Aorta (tissue), 5 donors: ENCODE measurements around the gene ABI1. TPM values are rescaled to one million over a fixed set of nuclear protein-coding genes. Genes with fewer than 3 reads are reported as not detected.
"Not testable (repeated sequence)": the region's sequence is repeated elsewhere in the genome, so short reads cannot be mapped to it uniquely, and the experiment has no call there.

ENCODE experiments used
- ATAC-seq: fragments of 200-7000 bp; cut with Tn5 transposase; one replicate; pipeline ENCODE4 v1.9.1; 2022; ENCODE audit warnings: moderate library complexity; ENCODE audit not compliant: low FRiP score
- DNase-seq, 2 donors: peaks; one replicate each; pipeline ENCODE4 v3.0.0-alpha.2; 2020
- H3K27ac ChIP-seq, 2 donors: one replicate each; pipeline ENCODE4 v1.5.1; 2013; ENCODE audit warnings: low read length in 2 of 2, mild to moderate bottlenecking in 2 of 2, moderate library complexity in 2 of 2, control low read depth in 1 of 2, inconsistent platforms in 1 of 2, low read depth in 1 of 2
- H3K27me3 ChIP-seq, 2 donors: one replicate each; pipeline ENCODE4 v1.6.1; 2013; ENCODE audit warnings: control low read depth in 1 of 2, low read length in 1 of 2, mild to moderate bottlenecking in 1 of 2, moderate library complexity in 1 of 2; ENCODE audit not compliant: insufficient read depth in 2 of 2, control insufficient read depth in 1 of 2
- H3K36me3 ChIP-seq, 2 donors: one replicate each; pipeline ENCODE4 v1.6.1; 2013; ENCODE audit warnings: control low read depth in 1 of 2, low read length in 1 of 2, mild to moderate bottlenecking in 1 of 2; ENCODE audit not compliant: insufficient read depth in 2 of 2, control insufficient read depth in 1 of 2
- H3K4me1 ChIP-seq, 2 donors: one replicate each; pipeline ENCODE4 v1.6.1; 2013; ENCODE audit warnings: low read length in 2 of 2, control low read depth in 1 of 2, mild to moderate bottlenecking in 1 of 2, moderate library complexity in 1 of 2; ENCODE audit not compliant: insufficient read depth in 2 of 2, control insufficient read depth in 1 of 2
- H3K4me3 ChIP-seq, 2 donors: one replicate each; pipeline ENCODE4 v1.5.1; 2013; ENCODE audit warnings: low read length in 2 of 2, control low read depth in 1 of 2, mild to moderate bottlenecking in 1 of 2
- H3K9me3 ChIP-seq: one replicate; pipeline ENCODE4 v1.6.1; 2013; ENCODE audit warnings: mild to moderate bottlenecking, low read length; ENCODE audit not compliant: control insufficient read depth
- WGBS, 2 donors: extraction: QIAGEN DNeasy Blood & Tissue Kit; methylation state at CpG; one replicate each; pipeline ENCODE4 v1.1.7; 2013; 5-methylcytosine and 5-hydroxymethylcytosine counted together
- intact Hi-C, 2 donors: fragments of 100-400 bp; cut with DNase I; formaldehyde crosslinking; loops; one replicate each; pipeline versions ENCODE4 v1.14.2 to v1.15.0; 2022
- polyA plus RNA-seq, 2 donors: library from polyadenylated mRNA; stranded (reverse); fragments of 200-250 nt; gene quantifications; one replicate each; pipeline ENCODE4 v1.2.3, GENCODE V29; 2013
- total RNA-seq, 2 donors: library from RNA; stranded (reverse); fragmentation: NEBNext Ultra II Directional; extraction: Animal tissue kit (Norgen Biotek cat#: 25700); gene quantifications; one replicate each; pipeline ENCODE4 v1.2.1, GENCODE V29; 2021
- donor health status: healthy with polysubstance abuse.
- donor health status: Bipolar disorder and iron deficiency.
- donor health status: DM: no; HTN: no; CAD: no.
- donor health status: DM: no; HTN: no; CAD: no.
- donor health status: DM: yes; HTN: yes; CAD: no.

The ABI1 gene
- total and polyA plus RNA-seq, 4 donors = 20.8 to 60.3 (median 40.9) TPM

GRCh38 chr10:26790221-26790995, 70.3 kb downstream of the ABI1 start:
- H3K4me1 ChIP-seq = peaks cover 0 to 3% of the 10 kb centered on the region in 2 donors

GRCh38 chr10:26789779-26790178, 71.0 kb downstream of the ABI1 start:
- not testable (repeated sequence) for H3K27ac ChIP-seq, H3K4me3 ChIP-seq, DNase-seq, ATAC-seq, H3K27me3 ChIP-seq, H3K9me3 ChIP-seq, H3K4me1 ChIP-seq, H3K36me3 ChIP-seq
- 96 to 98% methylated on average over 2 of the region's 2 CpGs for WGBS, 2 donors
- intact Hi-C loops = loop anchor here in 1 of 2 donors (10.0 kb wide), 1 partner anchor 65 kb away; no protein-coding TSS in a partner anchor

More at GRCh38 chr10:26790221-26790995, 70.3 kb downstream of the ABI1 start:
- Histone ChIP-seq H3K27me3 (no peaks in the 10 kb centered on the region), H3K9me3 (no peaks in the 10 kb centered on the region), H3K27ac (no peak overlapping the region), H3K36me3 (no peaks in the 10 kb centered on the region), H3K4me3 (no peak overlapping the region)
- intact Hi-C loops = no loop called here
- ATAC-seq = no peak
- 50 to 54% methylated on average over 4 of the region's 4 CpGs for WGBS, 2 donors
- DNase-seq = no peak

GRCh38 chr10:26787362-26787761, 73.4 kb downstream of the ABI1 start:
- H3K27me3 ChIP-seq = no peaks in the 10 kb centered on the region
- no peaks in the 10 kb centered on the region for H3K4me1 ChIP-seq
- no peak overlapping the region for H3K27ac ChIP-seq
- no peaks in the 10 kb centered on the region for H3K36me3 ChIP-seq
- H3K9me3 ChIP-seq = no peaks in the 10 kb centered on the region
- DNase-seq = no peak
- WGBS, 2 donors = 91 to 96% methylated on average over 3 of the region's 3 CpGs
- H3K4me3 ChIP-seq = no peak overlapping the region
- intact Hi-C loops = loop anchor here in 1 of 2 donors (10.0 kb wide), 1 partner anchor 67 kb away; no protein-coding TSS in a partner anchor
- no peak for ATAC-seq

GRCh38 chr10:26781797-26782196, 79.0 kb downstream of the ABI1 start:
- no peak overlapping the region for H3K4me3 ChIP-seq
- H3K27ac ChIP-seq = no peak overlapping the region
- intact Hi-C loops = loop anchor here in 1 of 2 donors (10.0 kb wide), 1 partner anchor 73 kb away; no protein-coding TSS in a partner anchor
- H3K36me3 ChIP-seq = no peaks in the 10 kb centered on the region
- DNase-seq (no peak), ATAC-seq (no peak)
- H3K4me1 ChIP-seq = peaks cover 4 to 7% of the 10 kb centered on the region in 2 donors
- 90 to 98% methylated on average over 2 of the region's 2 CpGs for WGBS, 2 donors
- H3K9me3 ChIP-seq = no peaks in the 10 kb centered on the region
- no peaks in the 10 kb centered on the region for H3K27me3 ChIP-seq

- no peak for DNase-seq
Measured at GRCh38 chr10:26780793-26781601, 79.8 kb downstream of the ABI1 start.

GRCh38 chr10:26780106-26780792, 80.5 kb downstream of the ABI1 start:
- Histone ChIP-seq H3K4me3 (no peak overlapping the region), H3K9me3 (no peaks in the 10 kb centered on the region), H3K27ac (no peak overlapping the region), H3K36me3 (no peaks in the 10 kb centered on the region), H3K27me3 (no peaks in the 10 kb centered on the region), H3K4me1 (peaks cover 4 to 7% of the 10 kb centered on the region in 2 donors)
- no peak for ATAC-seq
- 97 to 98% methylated on average over 8 of the region's 8 CpGs for WGBS, 2 donors
- DNase-seq = no peak
- intact Hi-C loops = loop anchor here in 1 of 2 donors (10.0 kb wide), 1 partner anchor 75 kb away; no protein-coding TSS in a partner anchor

More at GRCh38 chr10:26780793-26781601, 79.8 kb downstream of the ABI1 start:
- no peak overlapping the region for H3K4me3 ChIP-seq
- peaks cover 4 to 7% of the 10 kb centered on the region in 2 donors for H3K4me1 ChIP-seq
- H3K27me3 ChIP-seq = no peaks in the 10 kb centered on the region
- 47 to 50% methylated on average over 4 of the region's 4 CpGs for WGBS, 2 donors
- no peaks in the 10 kb centered on the region for H3K36me3 ChIP-seq
- no peak for ATAC-seq
- intact Hi-C loops = loop anchor here in 1 of 2 donors (10.0 kb wide), 1 partner anchor 74 kb away; no protein-coding TSS in a partner anchor
- H3K27ac ChIP-seq = no peak overlapping the region
- no peaks in the 10 kb centered on the region for H3K9me3 ChIP-seq

GRCh38 chr10:26779176-26779860, 81.4 kb downstream of the ABI1 start:
- DNase-seq = no peak
- Histone ChIP-seq H3K36me3 (no peaks in the 10 kb centered on the region), H3K4me3 (no peak overlapping the region), H3K4me1 (peaks cover 4 to 7% of the 10 kb centered on the region in 2 donors), H3K9me3 (no peaks in the 10 kb centered on the region), H3K27ac (no peak overlapping the region), H3K27me3 (no peaks in the 10 kb centered on the region)
- intact Hi-C loops = no loop called here
- 90 to 92% methylated on average over 4 of the region's 4 CpGs for WGBS, 2 donors
- ATAC-seq = no peak

- peaks cover 6 to 7% of the 10 kb centered on the region in 2 donors for H3K4me1 ChIP-seq
- H3K27ac ChIP-seq = no peak overlapping the region
- WGBS, 2 donors = 97 to 100% methylated on average over 2 of the region's 2 CpGs
- no peaks in the 10 kb centered on the region for H3K36me3 ChIP-seq
- no peak for ATAC-seq
- no peak overlapping the region for H3K4me3 ChIP-seq
- no peak for DNase-seq
- intact Hi-C loops = no loop called here
- no peaks in the 10 kb centered on the region for H3K9me3 ChIP-seq
- no peaks in the 10 kb centered on the region for H3K27me3 ChIP-seq
Measured at GRCh38 chr10:26777686-26778085, 83.1 kb downstream of the ABI1 start.
